ENCODE measurements around the gene USP7. TPM values are rescaled to one million over a fixed set of nuclear protein-coding genes. Genes with fewer than 3 reads are reported as not detected.

The USP7 gene
- total RNA-seq, 1 donor from 2014 or later, result 62.4 TPM

GRCh38 chr16:8957509-8958157 lies 6.1 kb downstream of the USP7 start:
- ATAC-seq (ENCODE audit: poor library complexity) (no peak), DNase-seq (no peak)
- intact Hi-C loops (cut with DNase I), result no loop called here

- ATAC-seq (ENCODE audit: poor library complexity), result no peak
- intact Hi-C loops (cut with DNase I), result no loop called here
- no peak for DNase-seq
Observed at GRCh38 chr16:8957063-8957397, 6.7 kb downstream of the USP7 start.

- ATAC-seq (ENCODE audit: poor library complexity) (peak; percentile 13), DNase-seq (no peak)
- intact Hi-C loops (cut with DNase I), result no loop called here
Observed at GRCh38 chr16:8956265-8957062, 7.2 kb downstream of the USP7 start.

- ATAC-seq (ENCODE audit: poor library complexity) (peak; percentile 8), DNase-seq (no peak)
- intact Hi-C loops (cut with DNase I), result no loop called here
Observed at GRCh38 chr16:8955828-8956227, 7.9 kb downstream of the USP7 start.

GRCh38 chr16:8953064-8953463 lies 10.6 kb downstream of the USP7 start:
- ATAC-seq (ENCODE audit: poor library complexity) (no peak), DNase-seq (no peak)
- intact Hi-C loops (cut with DNase I), result no loop called here

- DNase-seq (no peak), ATAC-seq (ENCODE audit: poor library complexity) (no peak)
- intact Hi-C loops (cut with DNase I), result no loop called here
Observed at GRCh38 chr16:8952281-8952751, 11.4 kb downstream of the USP7 start.

GRCh38 chr16:8951447-8952280 lies 12.0 kb downstream of the USP7 start:
- intact Hi-C loops (cut with DNase I), result no loop called here
- ATAC-seq (ENCODE audit: poor library complexity), result no peak

GRCh38 chr16:8950580-8951077 lies 13.1 kb downstream of the USP7 start:
- intact Hi-C loops (cut with DNase I), result no loop called here
- ATAC-seq (ENCODE audit: poor library complexity) (peak; percentile 40), DNase-seq (no peak)

More at GRCh38 chr16:8951447-8952280, 12.0 kb downstream of the USP7 start:
- DNase-seq, result no peak

GRCh38 chr16:8949536-8950418 lies 13.9 kb downstream of the USP7 start:
- DNase-seq (no peak), ATAC-seq (ENCODE audit: poor library complexity) (no peak)
- intact Hi-C loops (cut with DNase I), result no loop called here

GRCh38 chr16:8948831-8949230 lies 14.9 kb downstream of the USP7 start:
- no peak for DNase-seq
- intact Hi-C loops (cut with DNase I), result no loop called here
- ATAC-seq (ENCODE audit: poor library complexity), result no peak

- ATAC-seq (ENCODE audit: poor library complexity) (no peak), DNase-seq (no peak)
- intact Hi-C loops (cut with DNase I), result no loop called here
Observed at GRCh38 chr16:8948069-8948593, 15.6 kb downstream of the USP7 start.

- intact Hi-C loops (cut with DNase I), result no loop called here
- no peak for ATAC-seq (ENCODE audit: poor library complexity)
Observed at GRCh38 chr16:8946544-8946943, 17.2 kb downstream of the USP7 start.

GRCh38 chr16:8945626-8946296 lies 17.9 kb downstream of the USP7 start:
- intact Hi-C loops (cut with DNase I), result no loop called here
- no peak for DNase-seq
- ATAC-seq (ENCODE audit: poor library complexity), result no peak

More at GRCh38 chr16:8946544-8946943, 17.2 kb downstream of the USP7 start:
- DNase-seq, result no peak

GRCh38 chr16:8943966-8944759 lies 19.5 kb downstream of the USP7 start:
- no peak for ATAC-seq (ENCODE audit: poor library complexity)

GRCh38 chr16:8943001-8943763 lies 20.5 kb downstream of the USP7 start:
- ATAC-seq (ENCODE audit: poor library complexity) (no peak), DNase-seq (no peak)
- intact Hi-C loops (cut with DNase I), result no loop called here

More at GRCh38 chr16:8943966-8944759, 19.5 kb downstream of the USP7 start:
- intact Hi-C loops (cut with DNase I), result no loop called here
- no peak for DNase-seq

- intact Hi-C loops (cut with DNase I), result no loop called here
- DNase-seq (no peak), ATAC-seq (ENCODE audit: poor library complexity) (no peak)
Observed at GRCh38 chr16:8941718-8942344, 21.9 kb downstream of the USP7 start.
